ENCODE data around the gene FAM47E.

FAM47E gene

GRCh38 chr4:76301068-76301774 lies 49.7 kb downstream of the FAM47E start:
- DNase-seq (ENCODE audit: low spot score) = peak; percentile 7

GRCh38 chr4:76301775-76302162 lies 50.2 kb downstream of the FAM47E start:
- DNase-seq (ENCODE audit: low spot score) = no peak

DNA sequence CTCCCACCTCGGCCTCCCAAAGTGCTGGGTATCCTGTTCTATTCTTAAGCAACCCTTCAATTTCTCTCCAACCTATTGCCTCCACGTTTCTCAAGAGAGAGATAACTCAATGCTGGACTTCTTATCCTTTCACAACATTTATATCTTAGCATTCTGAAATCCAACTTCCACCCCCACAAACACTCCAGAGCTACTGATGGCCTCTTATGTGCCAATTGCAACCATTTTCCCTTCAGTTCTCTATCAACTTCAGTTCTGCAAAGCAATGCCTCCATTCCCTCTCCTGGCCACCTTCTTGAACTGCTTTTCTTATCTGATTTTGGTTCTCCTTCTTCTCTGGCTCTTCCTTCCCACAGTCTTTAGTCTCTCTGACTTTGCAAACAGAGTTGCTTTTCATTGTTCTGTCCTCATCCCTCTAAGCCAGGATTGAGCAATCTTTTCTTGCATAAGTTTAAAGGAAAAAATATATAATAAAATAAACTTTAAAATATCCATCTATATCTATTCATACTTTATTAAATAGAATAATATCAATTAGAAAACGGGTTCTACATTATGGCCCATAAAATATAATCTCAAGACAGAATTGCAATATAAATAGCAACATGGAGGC lies 51.4 kb downstream of the FAM47E start:
- DNase-seq (ENCODE audit: low spot score) = no peak

- no peak for DNase-seq (ENCODE audit: low spot score)
Observed at GRCh38 chr4:76305033-76305687, 53.6 kb downstream of the FAM47E start.

GRCh38 chr4:76305971-76306881 lies 54.7 kb downstream of the FAM47E start, which contains the start of gene STBD1:
Gene STBD1 (plus strand): TSS chr4:76306733. CDS start chr4:76306770, 37 bp downstream.
- DNase-seq (ENCODE audit: low spot score) = peak; percentile 24

- no peak for DNase-seq (ENCODE audit: low spot score)
Observed at GRCh38 chr4:76306882-76307659, 55.5 kb downstream of the FAM47E start.

- DNase-seq (ENCODE audit: low spot score) = no peak
Observed at GRCh38 chr4:76307660-76308014, 56.1 kb downstream of the FAM47E start.

GRCh38 chr4:76308548-76308947 lies 57.0 kb downstream of the FAM47E start:
- no peak for DNase-seq (ENCODE audit: low spot score)

DNA sequence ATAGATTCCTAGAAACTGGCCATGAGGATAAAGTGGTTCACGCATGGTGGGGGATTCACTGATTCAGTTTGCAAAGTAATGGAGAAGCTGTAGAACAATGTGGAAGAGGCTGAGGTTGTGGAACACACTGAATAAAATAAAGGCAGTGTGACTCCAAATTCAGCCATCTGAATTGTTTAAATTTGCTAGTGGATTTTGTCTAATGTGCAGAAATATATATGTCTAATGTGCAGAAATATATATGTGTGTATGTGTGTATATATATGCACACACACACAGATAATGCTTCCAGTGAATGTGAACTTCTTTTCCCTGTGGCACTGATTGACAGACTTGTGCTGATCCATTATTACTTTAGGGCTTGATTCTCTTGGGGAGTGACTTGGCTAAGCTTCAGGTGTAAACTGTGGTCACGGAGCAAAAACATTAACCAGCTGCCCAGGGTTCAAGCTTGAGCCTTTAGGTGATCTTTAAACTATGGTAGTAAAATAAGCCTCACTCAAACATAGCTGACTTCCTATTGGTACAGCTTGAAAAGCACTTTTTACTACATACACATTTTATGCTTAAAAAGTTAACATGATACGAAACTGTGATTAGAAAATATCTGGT lies 58.5 kb downstream of the FAM47E start:
- DNase-seq (ENCODE audit: low spot score) = no peak

- no peak for DNase-seq (ENCODE audit: low spot score)
Observed at GRCh38 chr4:76310683-76311082, 59.2 kb downstream of the FAM47E start.

DNA sequence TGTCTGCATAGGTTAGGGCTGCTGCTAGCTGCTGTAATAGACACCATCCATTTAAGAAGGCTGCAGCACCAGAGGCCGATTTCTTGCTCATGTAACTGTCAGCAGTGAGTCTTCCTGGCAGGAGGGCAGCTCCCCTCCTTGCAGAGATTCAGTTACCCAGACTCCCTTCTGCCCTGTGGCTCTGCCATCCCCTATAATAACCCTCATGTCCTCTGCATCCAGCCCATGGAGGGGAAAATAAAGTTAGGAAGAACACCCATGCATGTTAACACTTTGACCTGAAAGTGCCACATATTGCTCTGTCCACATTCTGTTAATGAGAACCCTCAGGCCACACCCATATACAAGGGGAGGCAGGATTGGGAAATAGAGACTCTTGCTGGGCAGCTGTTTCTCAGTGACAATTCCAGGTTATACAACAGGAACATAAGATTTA lies 60.4 kb downstream of the FAM47E start:
- no peak for DNase-seq (ENCODE audit: low spot score)

DNA sequence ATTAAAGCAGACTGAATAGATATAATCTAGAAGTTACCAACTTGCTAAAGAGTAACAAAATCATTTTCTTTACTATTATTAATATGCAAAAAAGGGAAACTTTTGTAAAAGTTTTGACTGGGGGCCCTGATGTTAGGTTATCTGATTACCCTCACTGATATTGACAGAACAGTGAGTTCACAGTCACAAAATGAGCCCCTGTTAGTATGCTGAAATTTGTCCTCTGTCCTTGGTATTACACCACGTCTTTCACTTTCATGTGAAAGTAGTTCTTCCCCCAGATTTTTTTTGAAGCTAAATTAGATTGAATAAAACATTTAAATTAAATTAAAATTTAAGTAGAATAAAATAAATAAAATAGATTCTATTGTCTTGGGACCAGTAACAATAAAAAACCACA lies 60.9 kb downstream of the FAM47E start:
- DNase-seq (ENCODE audit: low spot score) = no peak

DNA sequence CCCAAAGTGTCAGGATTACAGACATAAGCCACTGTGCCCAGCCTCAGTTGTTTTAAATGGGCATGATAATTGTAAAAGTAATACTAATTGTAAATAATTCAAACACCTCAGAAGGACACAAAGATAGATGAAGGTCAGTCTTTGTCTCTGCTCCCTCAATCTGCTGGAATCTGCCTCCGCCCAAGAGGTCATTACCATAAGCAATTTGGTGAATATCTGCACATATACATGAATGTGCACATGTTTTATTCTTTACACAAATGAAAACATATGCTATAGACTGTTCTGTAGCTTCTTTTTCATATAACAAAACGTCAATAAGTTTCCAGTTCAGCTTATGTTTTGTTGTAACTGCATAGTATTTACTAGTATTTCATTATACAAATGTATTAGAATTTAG lies 62.0 kb downstream of the FAM47E start:
- no peak for DNase-seq (ENCODE audit: low spot score)

DNA sequence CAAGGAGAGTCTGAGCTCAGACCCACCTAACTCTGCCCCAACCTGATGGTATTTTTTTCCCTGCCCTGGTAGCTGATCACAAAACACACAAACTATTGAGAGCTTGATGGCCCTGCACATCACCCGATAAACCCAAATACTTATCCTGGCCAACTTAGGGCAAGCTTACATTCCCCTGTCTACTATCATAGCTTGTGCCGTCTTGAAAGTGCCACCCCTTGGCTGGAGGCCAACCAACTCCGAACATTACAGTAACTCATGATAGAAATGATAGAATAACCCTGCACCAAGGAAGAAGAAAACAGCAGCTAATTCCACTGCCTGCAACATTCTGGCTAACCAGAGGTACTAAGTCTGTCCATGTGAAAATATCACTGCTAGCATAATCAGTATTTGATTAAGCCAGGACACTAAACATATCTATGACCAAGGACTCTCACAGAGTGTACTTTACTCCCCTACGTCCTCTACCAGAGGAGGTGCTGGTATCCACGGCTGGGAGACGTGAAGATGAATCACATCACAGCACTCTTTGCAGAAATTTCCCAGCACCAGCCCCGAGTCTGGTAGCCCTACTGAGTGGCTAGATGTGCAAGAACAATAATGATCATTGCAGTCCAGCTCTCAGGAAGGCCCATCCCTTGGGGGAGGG lies 63.9 kb downstream of the FAM47E start:
- no peak for DNase-seq (ENCODE audit: low spot score)

DNA sequence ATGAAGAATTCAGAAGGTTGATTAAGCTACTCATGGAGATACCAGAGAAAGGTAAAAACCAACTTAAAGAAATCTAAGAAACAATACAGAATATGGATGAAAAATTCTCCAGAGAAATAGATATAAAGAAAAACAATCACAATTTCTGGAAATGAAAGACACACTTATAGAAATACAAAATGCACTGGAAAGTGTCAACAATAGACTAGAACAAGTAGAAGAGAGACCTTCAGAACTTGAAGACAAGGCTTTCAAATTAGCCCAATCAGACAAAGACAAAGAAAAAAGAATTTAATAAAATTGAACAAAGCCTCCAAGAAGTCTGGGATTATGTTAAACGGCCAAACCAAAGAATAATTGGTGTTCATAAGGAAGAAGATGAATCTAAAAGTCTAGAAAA lies 64.6 kb downstream of the FAM47E start:
- no peak for DNase-seq (ENCODE audit: low spot score)

DNA sequence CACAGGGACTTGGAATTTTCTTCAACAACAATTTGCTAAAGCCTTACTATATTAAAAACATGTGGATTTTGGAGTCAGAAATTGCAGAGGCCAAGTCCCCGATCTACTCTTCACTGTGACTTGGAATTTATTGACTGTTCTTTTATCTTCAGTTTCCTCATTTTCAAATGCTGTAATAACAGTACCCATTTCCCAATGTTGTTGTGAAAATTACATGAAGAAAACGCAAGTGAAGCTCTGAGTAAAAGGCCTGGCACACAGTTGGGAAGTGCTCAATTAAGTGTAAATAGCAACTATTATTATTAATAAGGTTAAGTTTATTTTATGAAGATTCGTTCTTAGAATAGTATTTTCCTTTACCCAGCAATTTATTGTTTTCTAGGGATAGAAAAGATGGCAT lies 70.7 kb downstream of the FAM47E start:
- no peak for DNase-seq (ENCODE audit: low spot score)

GRCh38 chr4:76325072-76325471 lies 73.6 kb downstream of the FAM47E start:
- DNase-seq (ENCODE audit: low spot score) = no peak

- no peak for DNase-seq (ENCODE audit: low spot score)
Observed at GRCh38 chr4:76326515-76326914, 75.0 kb downstream of the FAM47E start.

All from kidney capillary endothelial cell (primary cell).